H1 (cell line): ENCODE data around the gene TRIM22. TPM values are rescaled to one million over a fixed set of nuclear protein-coding genes. Genes with fewer than 3 reads are reported as not detected.

Source experiments
- CEBPB ChIP-seq: IDR thresholded peaks from 2 replicates; pipeline ENCODE4 v1.6.1; 2012; ENCODE audit warnings: low read depth, low read length
- CTBP2 ChIP-seq: IDR thresholded peaks from 2 replicates; pipeline ENCODE4 v1.7.0; 2011; ENCODE audit warnings: borderline replicate concordance, mild to moderate bottlenecking, moderate library complexity, mixed read lengths, low read length; ENCODE audit not compliant: insufficient read depth, insufficient read length
- HDAC6 ChIP-seq: IDR thresholded peaks from one replicate; pipeline ENCODE4 v1.7.1; 2012; ENCODE audit warnings: low read depth, mild to moderate bottlenecking, inconsistent platforms, low read length, moderate library complexity
- MAX ChIP-seq: IDR thresholded peaks from 2 replicates; pipeline ENCODE4 v1.6.1; 2012; ENCODE audit warnings: inconsistent platforms
- POLR2A ChIP-seq, 2 experiments: IDR thresholded peaks; 1 replicate in 1 of 2; 2 replicates in 1 of 2; pipeline ENCODE4 v1.6.1; 2011; ENCODE audit warnings: low read depth in 2 of 2, low read length in 2 of 2, mild to moderate bottlenecking in 2 of 2; ENCODE audit errors: control extremely low read depth in 1 of 2
- RXRA ChIP-seq: IDR thresholded peaks from 2 replicates; pipeline ENCODE4 v1.6.1; 2011; ENCODE audit warnings: low read depth, mild to moderate bottlenecking, low read length, moderate library complexity; ENCODE audit not compliant: insufficient read depth
- TBP ChIP-seq: IDR thresholded peaks from 2 replicates; pipeline ENCODE4 v1.6.1; 2011; ENCODE audit warnings: low read depth, low read length, improper control_type of control experiment
- YY1 ChIP-seq: IDR thresholded peaks from 2 replicates; pipeline ENCODE4 v1.6.1; 2011; ENCODE audit warnings: low read depth, mild to moderate bottlenecking, low read length
- polyA plus RNA-seq, 7 experiments: library from polyadenylated mRNA; depleted of rRNA in 3 of 7; stranded (reverse) in 5 of 7; unstranded in 2 of 7; fragments of >200 nt in 5 of 7; fragments of 200-250 nt in 2 of 7; gene quantifications; 1 replicate in 5 of 7; 2 replicates in 1 of 7; 4 replicates in 1 of 7; pipeline versions ENCODE4 v1.2.1 to v1.2.3, GENCODE V29; 2011 to 2013; ENCODE audit warnings: missing spikeins in 2 of 7, mixed read lengths in 2 of 7
- total RNA-seq: library from RNA; stranded (reverse); fragmentation: NEBNext Ultra II Directional; extraction: Animal tissue kit (Norgen Biotek cat#: 25700); gene quantifications from 2 replicates; pipeline ENCODE4 v1.2.1, GENCODE V29; 2021

The TRIM22 gene
- total and polyA plus RNA-seq, 2 of the 8 experiments (the other 6 are each of a cell fraction or from before 2014, with no cell fraction given): 56.0 to 82.7 TPM

- TF ChIP-seq MAX: no peak
- TF ChIP-seq YY1: no peak
- no peak for TF ChIP-seq RXRA
- TF ChIP-seq CEBPB: no peak
- no peak for TF ChIP-seq HDAC6
- no peak for TF ChIP-seq POLR2A (IDR thresholded peaks at IDR 0.05; ENCODE audit: control extremely low read depth in 1 of 2, low read depth in 2 of 2, low read length in 2 of 2)
- TF ChIP-seq TBP: no peak
- TF ChIP-seq CTBP2: no peak
Observed at GRCh38 chr11:5686426-5686825, 3.2 kb upstream of the TRIM22 start (continued).
